GM21825 (cell line): ENCODE measurements around the gene PAQR4.

Source experiments
- ATAC-seq: cut with Tn5 transposase; IDR thresholded peaks from one replicate; pipeline ENCODE4 v1.9.1; 2021; ENCODE audit warnings: mild to moderate bottlenecking, moderate library complexity; ENCODE audit not compliant: unreplicated experiment

Gene PAQR4

GRCh38 chr16:2977440-2977839, 8.3 kb downstream of the PAQR4 start:
- ATAC-seq: no peak

- ATAC-seq: peak; percentile 2
Measured at GRCh38 chr16:2979669-2980226, 10.6 kb downstream of the PAQR4 start.

- peak; percentile 70 for ATAC-seq
Measured at GRCh38 chr16:2980227-2981176, 11.4 kb downstream of the PAQR4 start, which contains the start of gene PKMYT1. Gene PKMYT1 (minus strand): TSS chr16:2980446. CDS start chr16:2979657, 789 bp downstream.

- ATAC-seq: no peak
Measured at GRCh38 chr16:2981177-2981898, 12.2 kb downstream of the PAQR4 start.

- ATAC-seq: no peak
Measured at GRCh38 chr16:2981899-2982250, 12.7 kb downstream of the PAQR4 start.

GRCh38 chr16:2982402-2982801, 13.3 kb downstream of the PAQR4 start:
- ATAC-seq: no peak

GRCh38 chr16:2983706-2984136, 14.6 kb downstream of the PAQR4 start:
- ATAC-seq: no peak

- ATAC-seq: no peak
Measured at GRCh38 chr16:2985462-2985861, 16.3 kb downstream of the PAQR4 start.

- ATAC-seq: no peak
Measured at GRCh38 chr16:2985893-2986355, 16.8 kb downstream of the PAQR4 start.

- no peak for ATAC-seq
Measured at GRCh38 chr16:2986623-2987188, 17.6 kb downstream of the PAQR4 start.

GRCh38 chr16:2987286-2987685, 18.1 kb downstream of the PAQR4 start:
- no peak for ATAC-seq

- ATAC-seq: no peak
Measured at GRCh38 chr16:2987833-2988232, 18.7 kb downstream of the PAQR4 start.

- no peak for ATAC-seq
Measured at GRCh38 chr16:2988590-2989099, 19.5 kb downstream of the PAQR4 start.

- ATAC-seq: no peak
Measured at GRCh38 chr16:2990891-2991290, 21.7 kb downstream of the PAQR4 start.

- ATAC-seq: no peak
Measured at GRCh38 chr16:2991566-2992261, 22.6 kb downstream of the PAQR4 start.

- ATAC-seq: no peak
Measured at GRCh38 chr16:2992383-2993081, 23.4 kb downstream of the PAQR4 start.

- ATAC-seq: no peak
Measured at GRCh38 chr16:2996298-2996697, 27.1 kb downstream of the PAQR4 start.

- ATAC-seq: no peak
Measured at GRCh38 chr16:2999929-3000328, 30.8 kb downstream of the PAQR4 start.

GRCh38 chr16:3000540-3000939, 31.4 kb downstream of the PAQR4 start:
- ATAC-seq: no peak

- no peak for ATAC-seq
Measured at GRCh38 chr16:3001316-3001715, 32.2 kb downstream of the PAQR4 start.
